ENCODE results near the gene NSG1. TPM values are rescaled to one million over a fixed set of nuclear protein-coding genes. Genes with fewer than 3 reads are reported as not detected.

NSG1 gene
- total RNA-seq, 1 experiment from 2014 or later: not detected

- BruUV-seq (replicated peaks): no TSS peak
- peaks cover 3% of the 10 kb centered on the region for H3K9me3 Mint-ChIP-seq (ENCODE audit: low read depth, unreplicated experiment)
- no peak for DNase-seq
- TF ChIP-seq, protein P1, sequence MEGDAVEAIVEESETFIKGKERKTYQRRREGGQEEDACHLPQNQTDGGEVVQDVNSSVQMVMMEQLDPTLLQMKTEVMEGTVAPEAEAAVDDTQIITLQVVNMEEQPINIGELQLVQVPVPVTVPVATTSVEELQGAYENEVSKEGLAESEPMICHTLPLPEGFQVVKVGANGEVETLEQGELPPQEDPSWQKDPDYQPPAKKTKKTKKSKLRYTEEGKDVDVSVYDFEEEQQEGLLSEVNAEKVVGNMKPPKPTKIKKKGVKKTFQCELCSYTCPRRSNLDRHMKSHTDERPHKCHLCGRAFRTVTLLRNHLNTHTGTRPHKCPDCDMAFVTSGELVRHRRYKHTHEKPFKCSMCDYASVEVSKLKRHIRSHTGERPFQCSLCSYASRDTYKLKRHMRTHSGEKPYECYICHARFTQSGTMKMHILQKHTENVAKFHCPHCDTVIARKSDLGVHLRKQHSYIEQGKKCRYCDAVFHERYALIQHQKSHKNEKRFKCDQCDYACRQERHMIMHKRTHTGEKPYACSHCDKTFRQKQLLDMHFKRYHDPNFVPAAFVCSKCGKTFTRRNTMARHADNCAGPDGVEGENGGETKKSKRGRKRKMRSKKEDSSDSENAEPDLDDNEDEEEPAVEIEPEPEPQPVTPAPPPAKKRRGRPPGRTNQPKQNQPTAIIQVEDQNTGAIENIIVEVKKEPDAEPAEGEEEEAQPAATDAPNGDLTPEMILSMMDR (IDR thresholded peaks at IDR 0.05; ENCODE audit: unreplicated experiment): no peak
- no peak overlapping the region for H3K27ac Mint-ChIP-seq (ENCODE audit: unreplicated experiment)
- H3K36me3 Mint-ChIP-seq (ENCODE audit: insufficient read depth, unreplicated experiment): peaks cover 3% of the 10 kb centered on the region
- intact Hi-C loops (cut with micrococcal nuclease; ENCODE audit: unreplicated experiment): no loop called here
- H3K4me3 Mint-ChIP-seq (ENCODE audit: low read depth, unreplicated experiment): no peak overlapping the region
- H3K4me1 Mint-ChIP-seq (ENCODE audit: low read depth, unreplicated experiment): no peaks in the 10 kb centered on the region
- CTCF ChIA-PET: no interaction called here
- peaks cover 17% of the 10 kb centered on the region for H3K27me3 Mint-ChIP-seq (ENCODE audit: unreplicated experiment)
These were observed 25.0 kb downstream of the NSG1 start for GRCh38 chr4:4411906-4412305.

- H3K27me3 Mint-ChIP-seq (ENCODE audit: unreplicated experiment): peaks cover 9% of the 10 kb centered on the region
- TF ChIP-seq, protein P1 (IDR thresholded peaks at IDR 0.05; ENCODE audit: unreplicated experiment): no peak
- H3K36me3 Mint-ChIP-seq (ENCODE audit: insufficient read depth, unreplicated experiment): no peaks in the 10 kb centered on the region
- BruUV-seq (replicated peaks): no TSS peak
- intact Hi-C loops (cut with micrococcal nuclease; ENCODE audit: unreplicated experiment): no loop called here
- CTCF ChIA-PET: no interaction called here
- H3K27ac Mint-ChIP-seq (ENCODE audit: unreplicated experiment): no peak overlapping the region
- no peak overlapping the region for H3K4me3 Mint-ChIP-seq (ENCODE audit: low read depth, unreplicated experiment)
- H3K4me1 Mint-ChIP-seq (ENCODE audit: low read depth, unreplicated experiment): no peaks in the 10 kb centered on the region
- H3K9me3 Mint-ChIP-seq (ENCODE audit: low read depth, unreplicated experiment): peaks cover 3% of the 10 kb centered on the region
- DNase-seq: no peak
These were observed 25.9 kb downstream of the NSG1 start for GRCh38 chr4:4412641-4413372.

- CTCF ChIA-PET: no interaction called here
- no peaks in the 10 kb centered on the region for H3K4me1 Mint-ChIP-seq (ENCODE audit: low read depth, unreplicated experiment)
- H3K36me3 Mint-ChIP-seq (ENCODE audit: insufficient read depth, unreplicated experiment): no peaks in the 10 kb centered on the region
- no peak for DNase-seq
- peaks cover 9% of the 10 kb centered on the region for H3K27me3 Mint-ChIP-seq (ENCODE audit: unreplicated experiment)
- intact Hi-C loops (cut with micrococcal nuclease; ENCODE audit: unreplicated experiment): no loop called here
- no peak overlapping the region for H3K27ac Mint-ChIP-seq (ENCODE audit: unreplicated experiment)
- BruUV-seq (replicated peaks): no TSS peak
- peaks cover 3% of the 10 kb centered on the region for H3K9me3 Mint-ChIP-seq (ENCODE audit: low read depth, unreplicated experiment)
- H3K4me3 Mint-ChIP-seq (ENCODE audit: low read depth, unreplicated experiment): no peak overlapping the region
- TF ChIP-seq, protein P1 (IDR thresholded peaks at IDR 0.05; ENCODE audit: unreplicated experiment): no peak
These were observed 26.4 kb downstream of the NSG1 start for GRCh38 chr4:4413373-4413725.

DNA sequence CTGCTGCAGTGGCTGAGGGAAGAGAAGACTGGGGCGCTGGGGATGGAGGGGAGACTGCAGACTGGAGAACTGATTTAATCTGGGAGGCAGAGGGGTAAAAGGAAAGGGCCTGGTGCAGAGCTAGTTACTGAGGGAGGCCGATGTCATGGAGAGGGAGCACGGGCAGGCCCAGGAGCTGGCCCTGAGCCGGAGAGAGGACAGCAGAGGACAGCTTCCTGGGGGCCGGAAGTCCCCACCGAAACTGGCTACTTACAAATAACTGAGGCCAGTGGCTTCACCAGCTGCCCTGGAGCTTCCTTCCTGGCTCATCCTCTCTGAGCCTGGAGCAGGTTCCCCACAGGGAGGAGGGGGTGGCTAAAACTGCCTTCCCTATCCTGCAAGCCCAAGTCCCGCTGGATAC is 26.9 kb downstream of the NSG1 start:
- TF ChIP-seq, protein P1 (IDR thresholded peaks at IDR 0.05; ENCODE audit: unreplicated experiment): no peak

More for the DNA sequence above, 26.9 kb downstream of the NSG1 start:
- Mint-ChIP-seq H3K36me3 (ENCODE audit: insufficient read depth, unreplicated experiment) (no peaks in the 10 kb centered on the region), H3K9me3 (ENCODE audit: low read depth, unreplicated experiment) (peaks cover 3% of the 10 kb centered on the region), H3K4me3 (ENCODE audit: low read depth, unreplicated experiment) (no peak overlapping the region), H3K27me3 (ENCODE audit: unreplicated experiment) (peaks cover 9% of the 10 kb centered on the region), H3K4me1 (ENCODE audit: low read depth, unreplicated experiment) (no peaks in the 10 kb centered on the region), H3K27ac (ENCODE audit: unreplicated experiment) (no peak overlapping the region)
- BruUV-seq (replicated peaks): no TSS peak
- CTCF ChIA-PET: no interaction called here
- no peak for DNase-seq
- intact Hi-C loops (cut with micrococcal nuclease; ENCODE audit: unreplicated experiment): no loop called here
